WTC11 (cell line): ENCODE data around the gene TMEM229B. TPM values are rescaled to one million over a fixed set of nuclear protein-coding genes. Genes with fewer than 3 reads are reported as not detected.

ENCODE experiments used
- ATAC-seq: fragments of 200-7000 bp; cut with Tn5 transposase; 2 replicates; pipeline ENCODE4 v1.10.0; 2021; ENCODE audit warnings: mild to moderate bottlenecking, moderate library complexity
- CTCF ChIA-PET: fragments of 300-600 bp; sonication (Branson Sonifier 250); formaldehyde crosslinking; loops from one replicate; lab custom pipeline; 2021; ENCODE audit warnings: antibody characterized with exemption; lab: Charles Lee
- POLR2A ChIA-PET: fragments of 350-600 bp; sonication (Branson Sonifier 250); formaldehyde crosslinking; loops from one replicate; lab custom pipeline; 2021; ENCODE audit warnings: antibody characterized with exemption; lab: Charles Lee
- DNase-seq: peaks from one replicate; pipeline ENCODE4 v3.0.0; 2021; ENCODE audit warnings: low spot score
- H3K27ac Mint-ChIP-seq: 2 replicates; pipeline ENCODE4 v1.8.0; 2021; ENCODE audit warnings: mixed read lengths
- H3K27me3 Mint-ChIP-seq: 2 replicates; pipeline ENCODE4 v1.8.0; 2021; ENCODE audit warnings: low read depth, mild to moderate bottlenecking, moderate library complexity, mixed read lengths
- H3K36me3 Mint-ChIP-seq: 2 replicates; pipeline ENCODE4 v1.8.0; 2021; ENCODE audit warnings: mixed read lengths
- H3K4me1 Mint-ChIP-seq: 2 replicates; pipeline ENCODE4 v1.8.0; 2022; ENCODE audit warnings: mixed read lengths
- H3K4me3 Mint-ChIP-seq: 2 replicates; pipeline ENCODE4 v1.8.0; 2021; ENCODE audit warnings: mild to moderate bottlenecking, moderate library complexity, mixed read lengths
- H3K9me3 Mint-ChIP-seq: 2 replicates; pipeline ENCODE4 v1.8.0; 2021; ENCODE audit warnings: mixed read lengths
- AFF4 ChIP-seq: sonication (generic); formaldehyde crosslinking; IDR thresholded peaks from 2 replicates; pipeline ENCODE4 v1.8.1; 2023; ENCODE audit warnings: mild to moderate bottlenecking, missing genetic modification reagents, borderline replicate concordance
- ATF2 ChIP-seq: sonication (generic); formaldehyde crosslinking; IDR thresholded peaks from 2 replicates; pipeline ENCODE4 v1.8.1; 2022; ENCODE audit warnings: low read depth, missing genetic modification reagents, borderline replicate concordance
- ESRRA ChIP-seq: sonication (generic); formaldehyde crosslinking; IDR thresholded peaks from 2 replicates; pipeline ENCODE4 v1.8.1; 2022; ENCODE audit warnings: mild to moderate bottlenecking, missing genetic modification reagents, borderline replicate concordance
- GABPB1 ChIP-seq: sonication (generic); formaldehyde crosslinking; IDR thresholded peaks from 2 replicates; pipeline ENCODE4 v1.8.1; 2023; ENCODE audit warnings: mild to moderate bottlenecking, missing genetic modification reagents
- MAX ChIP-seq: sonication (generic); formaldehyde crosslinking; IDR thresholded peaks from 2 replicates; pipeline ENCODE4 v1.8.0; 2022; ENCODE audit warnings: mild to moderate bottlenecking, missing genetic modification reagents
- NFE2L1 ChIP-seq: sonication (generic); formaldehyde crosslinking; IDR thresholded peaks from 2 replicates; pipeline ENCODE4 v1.8.1; 2023; ENCODE audit warnings: missing genetic modification reagents
- OVOL2 ChIP-seq: fragments of 250-450 bp; sonication (Bioruptor Pico); IDR thresholded peaks from 2 replicates; pipeline ENCODE4 v1.9.0; 2021; ENCODE audit warnings: mild to moderate bottlenecking, borderline replicate concordance
- RORB ChIP-seq: fragments of 250-450 bp; sonication (Bioruptor Pico); IDR thresholded peaks from 2 replicates; pipeline ENCODE4 v1.9.0; 2021; ENCODE audit warnings: mild to moderate bottlenecking
- SP1 ChIP-seq: sonication (generic); formaldehyde crosslinking; conservative IDR thresholded peaks from 2 replicates; pipeline ENCODE4 v1.8.1; 2022; ENCODE audit warnings: missing genetic modification reagents
- USF2 ChIP-seq: sonication (generic); formaldehyde crosslinking; IDR thresholded peaks from 2 replicates; pipeline ENCODE4 v1.8.1; 2023; ENCODE audit warnings: mild to moderate bottlenecking, missing genetic modification reagents, moderate library complexity
- ZBTB21 ChIP-seq: sonication (generic); formaldehyde crosslinking; IDR thresholded peaks from 2 replicates; pipeline ENCODE4 v1.8.1; 2023; ENCODE audit warnings: mild to moderate bottlenecking, missing genetic modification reagents, borderline replicate concordance
- ZNF317 ChIP-seq: sonication (generic); formaldehyde crosslinking; IDR thresholded peaks from 2 replicates; pipeline ENCODE4 v1.8.1; 2023; ENCODE audit warnings: low read depth, mild to moderate bottlenecking, moderate library complexity, missing genetic modification reagents, borderline replicate concordance
- ZNF532 ChIP-seq: fragments of 250-450 bp; sonication (Bioruptor Pico); IDR thresholded peaks from 2 replicates; pipeline ENCODE4 v1.9.0; 2021; ENCODE audit warnings: mild to moderate bottlenecking, borderline replicate concordance
- total RNA-seq: library from RNA; stranded (reverse); gene quantifications from 3 replicates; pipeline ENCODE4 v1.2.3, GENCODE V29; 2021
- TF ChIP-seq, protein P1 (sequence below): sonication (generic); formaldehyde crosslinking; IDR thresholded peaks from 2 replicates; pipeline ENCODE4 v1.8.0; 2022; ENCODE audit warnings: mild to moderate bottlenecking, missing genetic modification reagents
- TF ChIP-seq, protein P2 (sequence below): sonication (generic); formaldehyde crosslinking; IDR thresholded peaks from 2 replicates; pipeline ENCODE4 v1.8.1; 2023; ENCODE audit warnings: mild to moderate bottlenecking, missing genetic modification reagents
- TF ChIP-seq, protein P3 (sequence below): fragments of 250-450 bp; sonication (Bioruptor Pico); IDR thresholded peaks from 2 replicates; pipeline ENCODE4 v1.9.0; 2021; ENCODE audit warnings: mild to moderate bottlenecking

Gene TMEM229B
- total RNA-seq, 1 experiment from 2014 or later: 0.90 TPM

GRCh38 chr14:67532606-67532997 lies 44.1 kb upstream of the TMEM229B start:
- 0 out of 2 replicates have a peak, but pooled peaks have one; percentile 39 for TF ChIP-seq MAX (CRISPR knock-in tag)
- TF ChIP-seq, protein P1, sequence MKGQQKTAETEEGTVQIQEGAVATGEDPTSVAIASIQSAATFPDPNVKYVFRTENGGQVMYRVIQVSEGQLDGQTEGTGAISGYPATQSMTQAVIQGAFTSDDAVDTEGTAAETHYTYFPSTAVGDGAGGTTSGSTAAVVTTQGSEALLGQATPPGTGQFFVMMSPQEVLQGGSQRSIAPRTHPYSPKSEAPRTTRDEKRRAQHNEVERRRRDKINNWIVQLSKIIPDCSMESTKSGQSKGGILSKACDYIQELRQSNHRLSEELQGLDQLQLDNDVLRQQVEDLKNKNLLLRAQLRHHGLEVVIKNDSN (CRISPR knock-in tag): no peak
- CTCF ChIA-PET: interaction anchor here (0.7 to 5.3 kb wide), 12 partner anchors 9 to 173 kb away, joined by 3 to 40 read pairs (median 4); partner anchors contain the start of genes ATP6V1D and PIGH
- DNase-seq (no peak), ATAC-seq (no peak)
- Mint-ChIP-seq H3K27me3 (peaks cover 2% of the 10 kb centered on the region; the same call in 1 of the 2 replicates), H3K9me3 (no peaks in the 10 kb centered on the region), H3K4me3 (peak overlapping the region; percentile 68), H3K4me1 (peaks cover 31% of the 10 kb centered on the region), H3K36me3 (no peaks in the 10 kb centered on the region), H3K27ac (peak overlapping the region; percentile 21; the same call in 1 of the 2 replicates)
- POLR2A ChIA-PET: interaction anchor here (0.6 to 2.6 kb wide), 6 partner anchors 9 to 162 kb away, joined by 3 to 29 read pairs (median 3); no protein-coding TSS in a partner anchor

GRCh38 chr14:67529947-67530935 lies 41.7 kb upstream of the TMEM229B start:
- ATAC-seq: no peak
- H3K27ac Mint-ChIP-seq: no peak overlapping the region
- no peaks in the 10 kb centered on the region for H3K9me3 Mint-ChIP-seq
- ChIA-PET CTCF (interaction anchor here (0.6 to 5.3 kb wide), 5 partner anchors 12 to 174 kb away, joined by 3 to 40 read pairs (median 16); no protein-coding TSS in a partner anchor), POLR2A (no interaction called here)
- H3K4me1 Mint-ChIP-seq: peaks cover 37% of the 10 kb centered on the region
- H3K36me3 Mint-ChIP-seq: no peaks in the 10 kb centered on the region
- H3K4me3 Mint-ChIP-seq: no peak overlapping the region
- H3K27me3 Mint-ChIP-seq: peaks cover 2% of the 10 kb centered on the region; the same call in 1 of the 2 replicates
- no peak for DNase-seq
- TF ChIP-seq NFE2L1 (CRISPR knock-in tag) (no peak), RORB (no peak), SP1 (no peak), GABPB1 (CRISPR knock-in tag) (no peak), ZNF532 (no peak), OVOL2 (CRISPR knock-in tag) (no peak), AFF4 (no peak), ZBTB21 (no peak), ZNF317 (CRISPR knock-in tag) (no peak), USF2 (CRISPR knock-in tag) (no peak), ESRRA (CRISPR knock-in tag) (no peak), ATF2 (CRISPR knock-in tag) (no peak)
- TF ChIP-seq, protein P2, sequence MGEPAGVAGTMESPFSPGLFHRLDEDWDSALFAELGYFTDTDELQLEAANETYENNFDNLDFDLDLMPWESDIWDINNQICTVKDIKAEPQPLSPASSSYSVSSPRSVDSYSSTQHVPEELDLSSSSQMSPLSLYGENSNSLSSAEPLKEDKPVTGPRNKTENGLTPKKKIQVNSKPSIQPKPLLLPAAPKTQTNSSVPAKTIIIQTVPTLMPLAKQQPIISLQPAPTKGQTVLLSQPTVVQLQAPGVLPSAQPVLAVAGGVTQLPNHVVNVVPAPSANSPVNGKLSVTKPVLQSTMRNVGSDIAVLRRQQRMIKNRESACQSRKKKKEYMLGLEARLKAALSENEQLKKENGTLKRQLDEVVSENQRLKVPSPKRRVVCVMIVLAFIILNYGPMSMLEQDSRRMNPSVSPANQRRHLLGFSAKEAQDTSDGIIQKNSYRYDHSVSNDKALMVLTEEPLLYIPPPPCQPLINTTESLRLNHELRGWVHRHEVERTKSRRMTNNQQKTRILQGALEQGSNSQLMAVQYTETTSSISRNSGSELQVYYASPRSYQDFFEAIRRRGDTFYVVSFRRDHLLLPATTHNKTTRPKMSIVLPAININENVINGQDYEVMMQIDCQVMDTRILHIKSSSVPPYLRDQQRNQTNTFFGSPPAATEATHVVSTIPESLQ: no peak
- TF ChIP-seq, protein P3, sequence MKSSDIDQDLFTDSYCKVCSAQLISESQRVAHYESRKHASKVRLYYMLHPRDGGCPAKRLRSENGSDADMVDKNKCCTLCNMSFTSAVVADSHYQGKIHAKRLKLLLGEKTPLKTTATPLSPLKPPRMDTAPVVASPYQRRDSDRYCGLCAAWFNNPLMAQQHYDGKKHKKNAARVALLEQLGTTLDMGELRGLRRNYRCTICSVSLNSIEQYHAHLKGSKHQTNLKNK (CRISPR knock-in tag): no peak
